Trophoblast cell (in vitro differentiated cells and primary cell): ENCODE results near the gene NOS1AP.

ENCODE experiments used
- DNase-seq, 2 donors: peaks; one replicate each; pipeline ENCODE4 v3.0.0-alpha.2; 2016
- H2AFZ ChIP-seq: 2 replicates; pipeline ENCODE4 v1.6.1; 2013; ENCODE audit warnings: low read length, moderate library complexity, mild to moderate bottlenecking; ENCODE audit not compliant: insufficient read depth, poor library complexity
- H2AK5ac ChIP-seq: 2 replicates; pipeline ENCODE4 v1.6.1; 2013; ENCODE audit warnings: mild to moderate bottlenecking, low read length
- H2BK120ac ChIP-seq: 2 replicates; pipeline ENCODE4 v1.6.1; 2013; ENCODE audit warnings: low read length, mild to moderate bottlenecking, moderate library complexity; ENCODE audit not compliant: insufficient read depth, poor library complexity
- H2BK12ac ChIP-seq: 2 replicates; pipeline ENCODE4 v1.6.1; 2013; ENCODE audit warnings: mild to moderate bottlenecking, low read length, moderate library complexity
- H2BK5ac ChIP-seq: 2 replicates; pipeline ENCODE4 v1.6.1; 2013; ENCODE audit warnings: low read length, low read depth, moderate library complexity, mild to moderate bottlenecking; ENCODE audit not compliant: poor library complexity
- H3K14ac ChIP-seq: 2 replicates; pipeline ENCODE4 v1.6.1; 2013; ENCODE audit warnings: mild to moderate bottlenecking, low read length
- H3K18ac ChIP-seq: 2 replicates; pipeline ENCODE4 v1.6.1; 2013; ENCODE audit warnings: mild to moderate bottlenecking, low read length
- H3K23ac ChIP-seq: 2 replicates; pipeline ENCODE4 v1.6.1; 2013; ENCODE audit warnings: low read length
- H3K27ac ChIP-seq: 2 replicates; pipeline ENCODE4 v1.5.1; 2013; ENCODE audit warnings: low read depth, mild to moderate bottlenecking, inconsistent platforms, low read length, moderate library complexity
- H3K27me3 ChIP-seq: 2 replicates; pipeline ENCODE4 v1.6.1; 2013; ENCODE audit warnings: inconsistent platforms, mild to moderate bottlenecking, low read length, moderate library complexity; ENCODE audit not compliant: insufficient read depth
- H3K36me3 ChIP-seq, 2 experiments: 1 replicate in 1 of 2; 2 replicates in 1 of 2; pipeline ENCODE4 v1.6.1; 2013; ENCODE audit warnings: low read length in 2 of 2, mild to moderate bottlenecking in 2 of 2, moderate library complexity in 1 of 2; ENCODE audit not compliant: insufficient read depth in 2 of 2, control insufficient read depth in 1 of 2
- H3K4ac ChIP-seq: 2 replicates; pipeline ENCODE4 v1.6.1; 2013; ENCODE audit warnings: low read depth, mild to moderate bottlenecking, low read length, moderate library complexity
- H3K4me1 ChIP-seq, 2 experiments: 1 replicate in 1 of 2; 2 replicates in 1 of 2; pipeline ENCODE4 v1.6.1; 2013; ENCODE audit warnings: low read length in 2 of 2, mild to moderate bottlenecking in 2 of 2, moderate library complexity in 1 of 2; ENCODE audit not compliant: insufficient read depth in 2 of 2, control insufficient read depth in 1 of 2
- H3K4me2 ChIP-seq: 2 replicates; pipeline ENCODE4 v1.6.1; 2013; ENCODE audit warnings: inconsistent platforms, mild to moderate bottlenecking, low read length, moderate library complexity
- H3K4me3 ChIP-seq: 2 replicates; pipeline ENCODE4 v1.5.1; 2013; ENCODE audit warnings: mild to moderate bottlenecking, low read depth, low read length, inconsistent platforms
- H3K79me1 ChIP-seq: one replicate; pipeline ENCODE4 v1.6.1; 2013; ENCODE audit warnings: low read length
- H3K79me2 ChIP-seq: 2 replicates; pipeline ENCODE4 v1.6.1; 2013; ENCODE audit warnings: low read length, mild to moderate bottlenecking; ENCODE audit not compliant: control insufficient read depth, insufficient read depth, poor library complexity
- H3K9ac ChIP-seq: 2 replicates; pipeline ENCODE4 v1.6.1; 2013; ENCODE audit warnings: mild to moderate bottlenecking, low read length
- H3K9me3 ChIP-seq: 2 replicates; pipeline ENCODE4 v1.6.1; 2013; ENCODE audit warnings: low read depth, mild to moderate bottlenecking, control low read depth, inconsistent platforms, low read length; ENCODE audit not compliant: insufficient read depth
- H4K12ac ChIP-seq: 2 replicates; pipeline ENCODE4 v1.6.1; 2013; ENCODE audit warnings: low read depth, mild to moderate bottlenecking, low read length, moderate library complexity
- H4K8ac ChIP-seq: 2 replicates; pipeline ENCODE4 v1.6.1; 2013; ENCODE audit warnings: low read depth, mild to moderate bottlenecking, low read length, moderate library complexity
- H4K91ac ChIP-seq: one replicate; pipeline ENCODE4 v1.6.1; 2013; ENCODE audit warnings: low read depth, mild to moderate bottlenecking, low read length, moderate library complexity
- WGBS: extraction: QIAGEN DNeasy Blood & Tissue Kit; methylation state at CpG from one replicate; pipeline ENCODE4 v1.1.7; 2013; ENCODE audit warnings: missing lambda C conversion rate; ENCODE audit not compliant: insufficient read length, insufficient coverage; ENCODE audit errors: extremely low coverage; 5-methylcytosine and 5-hydroxymethylcytosine counted together

The NOS1AP gene

DNA sequence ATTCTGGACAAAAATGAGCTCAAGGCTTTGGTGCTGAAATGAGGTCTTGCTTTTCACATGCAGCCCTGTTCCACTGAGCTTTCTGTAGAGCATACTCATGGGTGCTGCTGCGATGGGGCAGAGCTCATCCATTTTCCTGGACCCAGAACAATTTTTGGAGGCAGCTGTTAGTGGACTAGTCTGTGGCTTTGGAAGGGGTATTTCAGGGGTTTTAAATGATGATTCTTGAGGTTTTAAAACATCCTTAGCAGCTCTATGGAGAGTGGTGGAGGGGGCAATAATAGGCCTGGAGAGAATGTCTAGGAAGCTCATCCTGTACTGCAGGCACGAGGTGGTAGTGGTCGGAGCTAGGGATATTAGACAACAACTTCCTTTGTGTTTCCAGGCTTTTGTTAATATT lies 16.5 kb downstream of the NOS1AP start:
- Histone ChIP-seq H3K23ac (no peak overlapping the region), H3K9me3 (no peaks in the 10 kb centered on the region), H3K36me3 (no peaks in the 10 kb centered on the region), H2BK12ac (no peak overlapping the region), H2AFZ (no peak overlapping the region), H3K79me1 (no peaks in the 10 kb centered on the region), H2BK120ac (no peak overlapping the region), H4K8ac (no peak overlapping the region), H3K4ac (no peak overlapping the region), H2AK5ac (no peak overlapping the region), H3K27ac (no peak overlapping the region), H4K91ac (no peak overlapping the region), H2BK5ac (no peak overlapping the region), H3K9ac (no peak overlapping the region), H3K18ac (no peak overlapping the region), H4K12ac (no peak overlapping the region), H3K4me3 (no peak overlapping the region), H3K4me2 (no peak overlapping the region), H3K4me1 (peaks cover 3 to 11% of the 10 kb centered on the region in 2 experiments), H3K27me3 (no peaks in the 10 kb centered on the region), H3K14ac (no peak overlapping the region), H3K79me2 (no peaks in the 10 kb centered on the region)
- no peak for DNase-seq
- WGBS, result no CpG with 5 or more reads among the region's 3 CpGs

DNA sequence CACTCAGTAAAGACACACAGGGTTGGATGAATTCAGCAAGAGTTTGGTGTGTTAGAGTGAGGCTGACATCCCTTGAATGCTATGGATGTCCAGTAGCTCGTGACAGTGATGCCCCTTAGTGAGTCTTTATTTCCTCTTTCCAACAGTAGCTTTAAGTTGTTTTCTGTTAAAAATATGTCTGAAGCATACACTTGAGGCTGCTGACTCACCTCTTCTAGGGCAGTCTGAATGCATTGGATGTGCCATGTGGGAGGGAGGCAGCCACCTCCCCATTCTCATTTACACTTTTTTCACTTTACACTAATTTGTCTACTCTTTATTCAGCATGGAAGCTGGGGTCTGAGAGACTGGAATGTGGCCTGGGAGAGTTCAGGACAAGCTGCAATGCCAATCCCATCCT lies 17.6 kb downstream of the NOS1AP start:
- H3K9ac ChIP-seq, result no peak overlapping the region
- H3K27me3 ChIP-seq, result no peaks in the 10 kb centered on the region
- no peak overlapping the region for H2BK5ac ChIP-seq
- WGBS, result no CpG with 5 or more reads among the region's 1 CpG
- no peaks in the 10 kb centered on the region for H3K79me2 ChIP-seq
- H4K91ac ChIP-seq, result no peak overlapping the region
- H3K4me2 ChIP-seq, result no peak overlapping the region
- H2AFZ ChIP-seq, result no peak overlapping the region
- no peak overlapping the region for H2BK12ac ChIP-seq
- H3K9me3 ChIP-seq, result no peaks in the 10 kb centered on the region
- no peak overlapping the region for H4K12ac ChIP-seq
- H3K14ac ChIP-seq, result no peak overlapping the region
- no peak overlapping the region for H3K4me3 ChIP-seq
- DNase-seq, result no peak
- no peak overlapping the region for H2BK120ac ChIP-seq
- no peak overlapping the region for H4K8ac ChIP-seq
- H3K36me3 ChIP-seq, result no peaks in the 10 kb centered on the region
- no peaks in the 10 kb centered on the region for H3K79me1 ChIP-seq
- no peak overlapping the region for H3K27ac ChIP-seq
- peaks cover 3 to 16% of the 10 kb centered on the region in 2 experiments for H3K4me1 ChIP-seq
- H2AK5ac ChIP-seq, result no peak overlapping the region
- no peak overlapping the region for H3K18ac ChIP-seq
- no peak overlapping the region for H3K4ac ChIP-seq
- no peak overlapping the region for H3K23ac ChIP-seq

GRCh38 chr1:162087574-162087973 lies 18.1 kb downstream of the NOS1AP start:
- Histone ChIP-seq H3K79me1 (no peaks in the 10 kb centered on the region), H2AFZ (no peak overlapping the region), H3K4me3 (no peak overlapping the region), H4K12ac (no peak overlapping the region), H3K36me3 (no peaks in the 10 kb centered on the region), H3K4ac (no peak overlapping the region), H2BK120ac (no peak overlapping the region), H3K23ac (no peak overlapping the region), H4K8ac (no peak overlapping the region), H2AK5ac (no peak overlapping the region), H3K9me3 (no peaks in the 10 kb centered on the region), H3K4me2 (no peak overlapping the region), H4K91ac (no peak overlapping the region), H3K9ac (no peak overlapping the region), H2BK5ac (no peak overlapping the region), H3K79me2 (no peaks in the 10 kb centered on the region), H3K4me1 (peaks cover 3 to 16% of the 10 kb centered on the region in 2 experiments), H3K27me3 (no peaks in the 10 kb centered on the region), H3K27ac (no peak overlapping the region), H2BK12ac (no peak overlapping the region), H3K14ac (no peak overlapping the region), H3K18ac (no peak overlapping the region)
- no CpG with 5 or more reads among the region's 1 CpG for WGBS
- no peak for DNase-seq

GRCh38 chr1:162088281-162088969 lies 18.9 kb downstream of the NOS1AP start:
- Histone ChIP-seq H2BK5ac (no peak overlapping the region), H4K8ac (no peak overlapping the region), H3K36me3 (no peaks in the 10 kb centered on the region), H2AK5ac (no peak overlapping the region), H3K27me3 (no peaks in the 10 kb centered on the region), H2AFZ (no peak overlapping the region), H2BK12ac (no peak overlapping the region), H3K18ac (no peak overlapping the region), H3K23ac (no peak overlapping the region), H2BK120ac (no peak overlapping the region), H3K9me3 (no peaks in the 10 kb centered on the region), H3K79me1 (no peaks in the 10 kb centered on the region), H3K9ac (no peak overlapping the region), H3K4me1 (peaks cover 3 to 16% of the 10 kb centered on the region in 2 experiments), H3K4ac (no peak overlapping the region), H3K79me2 (no peaks in the 10 kb centered on the region), H3K27ac (no peak overlapping the region), H3K4me3 (no peak overlapping the region), H4K12ac (no peak overlapping the region), H3K14ac (no peak overlapping the region), H3K4me2 (no peak overlapping the region), H4K91ac (no peak overlapping the region)
- no CpG with 5 or more reads among the region's 5 CpGs for WGBS
- no peak for DNase-seq
